HepG2 (cell line): ENCODE results near the gene GIN1. TPM values are rescaled to one million over a fixed set of nuclear protein-coding genes. Genes with fewer than 3 reads are reported as not detected.
A peak's percentile ranks its signal among the peaks of the same experiment; 100 is the strongest.

ENCODE experiments used
- BCL6 ChIP-seq: IDR thresholded peaks from 2 replicates; pipeline ENCODE4 v1.6.1; 2016; ENCODE audit warnings: missing genetic modification reagents, missing compliant biosample characterization
- CHCHD3 ChIP-seq: sonication (generic); formaldehyde crosslinking; IDR thresholded peaks from 2 replicates; pipeline ENCODE4 v1.8.0; 2022; ENCODE audit warnings: mild to moderate bottlenecking, missing genetic modification reagents, moderate library complexity
- IKZF4 ChIP-seq: sonication (generic); formaldehyde crosslinking; IDR thresholded peaks from 2 replicates; pipeline ENCODE4 v1.5.1; 2020; ENCODE audit warnings: borderline replicate concordance, mild to moderate bottlenecking, low read depth, missing genetic modification reagents; ENCODE audit errors: not compliant biosample characterization
- MEIS2 ChIP-seq: sonication (generic); formaldehyde crosslinking; IDR thresholded peaks from 2 replicates; pipeline ENCODE4 v1.9.0; 2021; ENCODE audit warnings: mild to moderate bottlenecking, missing genetic modification reagents
- MYNN ChIP-seq: sonication (generic); formaldehyde crosslinking; IDR thresholded peaks from 2 replicates; pipeline ENCODE4 v1.4.0; 2020; ENCODE audit warnings: mild to moderate bottlenecking, low read depth, missing genetic modification reagents
- NFYC ChIP-seq: IDR thresholded peaks from 2 replicates; pipeline ENCODE4 v1.6.1; 2016; ENCODE audit warnings: missing genetic modification reagents, missing compliant biosample characterization
- RCOR2 ChIP-seq: IDR thresholded peaks from 2 replicates; pipeline ENCODE4 v1.6.1; 2016; ENCODE audit warnings: missing biosample characterization, missing genetic modification reagents
- REST ChIP-seq, 2 experiments: IDR thresholded peaks; 2 replicates each; pipeline ENCODE4 v1.6.1; 2011 to 2012; ENCODE audit warnings: low read length in 2 of 2, borderline replicate concordance in 1 of 2, low read depth in 1 of 2, mild to moderate bottlenecking in 1 of 2, moderate library complexity in 1 of 2
- SMC3 ChIP-seq: IDR thresholded peaks from 2 replicates; pipeline ENCODE4 v1.6.1; 2011; ENCODE audit warnings: low read length, improper control_type of control experiment
- SNAI1 ChIP-seq: sonication (generic); formaldehyde crosslinking; IDR thresholded peaks from 2 replicates; pipeline ENCODE4 v1.5.0; 2020; ENCODE audit warnings: mild to moderate bottlenecking, missing genetic modification reagents, borderline replicate concordance
- SNAPC5 ChIP-seq: sonication (generic); formaldehyde crosslinking; IDR thresholded peaks from 2 replicates; pipeline ENCODE4 v1.8.1; 2023; ENCODE audit warnings: mild to moderate bottlenecking, missing genetic modification reagents, borderline replicate concordance
- YEATS2 ChIP-seq: sonication (generic); formaldehyde crosslinking; IDR thresholded peaks from 2 replicates; pipeline ENCODE4 v1.4.0; 2020; ENCODE audit warnings: missing genetic modification reagents, borderline replicate concordance
- ZBTB33 ChIP-seq: sonication (generic); formaldehyde crosslinking; IDR thresholded peaks from 2 replicates; pipeline ENCODE4 v1.4.0; 2020; ENCODE audit warnings: missing genetic modification reagents
- ZKSCAN5 ChIP-seq: sonication (generic); formaldehyde crosslinking; IDR thresholded peaks from 2 replicates; pipeline ENCODE4 v1.5.1; 2020; ENCODE audit warnings: mild to moderate bottlenecking, missing genetic modification reagents
- ZMYM2 ChIP-seq: sonication (generic); formaldehyde crosslinking; IDR thresholded peaks from 2 replicates; pipeline ENCODE4 v1.8.0; 2022; ENCODE audit warnings: mild to moderate bottlenecking, missing genetic modification reagents
- ZNF260 ChIP-seq: sonication (generic); formaldehyde crosslinking; IDR thresholded peaks from 2 replicates; pipeline ENCODE4 v1.4.0; 2020; ENCODE audit warnings: missing genetic modification reagents, low read depth, mild to moderate bottlenecking, borderline replicate concordance
- ZNF337 ChIP-seq: sonication (generic); formaldehyde crosslinking; IDR thresholded peaks from 2 replicates; pipeline ENCODE4 v1.5.1; 2020; ENCODE audit warnings: missing genetic modification reagents, low read depth, mild to moderate bottlenecking, borderline replicate concordance
- ZNF672 ChIP-seq: sonication (generic); formaldehyde crosslinking; IDR thresholded peaks from 2 replicates; pipeline ENCODE4 v1.8.1; 2022; ENCODE audit warnings: missing genetic modification reagents
- polyA plus RNA-seq, 8 experiments: library from polyadenylated mRNA; depleted of rRNA in 3 of 8; stranded (reverse) in 7 of 8; unstranded in 1 of 8; fragments of >200 nt; fragmentation: Illumina TruSeq in 4 of 8; extraction: Trizol in 4 of 8; gene quantifications; 2 replicates each; pipeline versions ENCODE4 v1.2.1 to v1.2.3, GENCODE V29; 2011 to 2016; ENCODE audit warnings: low read depth in 4 of 8, missing spikeins in 1 of 8, mixed read lengths in 1 of 8; ENCODE audit not compliant: insufficient read depth in 1 of 8
- total RNA-seq, 5 experiments: library from RNA; depleted of rRNA; stranded (reverse); fragments of >200 nt; fragmentation: Illumina TruSeq; extraction: Trizol; gene quantifications; 2 replicates each; pipeline ENCODE4 v1.2.3, GENCODE V29; 2016; ENCODE audit warnings: low read depth in 1 of 5
- TF ChIP-seq, protein P1 (sequence below): IDR thresholded peaks from 2 replicates; pipeline ENCODE4 v1.6.1; 2018; ENCODE audit warnings: missing genetic modification reagents, mild to moderate bottlenecking, missing compliant biosample characterization
- TF ChIP-seq, protein P2 (sequence below): IDR thresholded peaks from 2 replicates; pipeline ENCODE4 v1.6.1; 2016; ENCODE audit warnings: low read depth, borderline replicate concordance
- TF ChIP-seq, protein P3 (sequence below): IDR thresholded peaks from 2 replicates; pipeline ENCODE4 v1.6.1; 2016; ENCODE audit warnings: mild to moderate bottlenecking, missing biosample characterization, missing genetic modification reagents

GIN1 gene
- total and polyA plus RNA-seq, 2 of the 13 experiments (the other 11 are each of a cell fraction or from before 2014, with no cell fraction given), result 1.7 to 7.7 TPM

- TF ChIP-seq CHCHD3 (CRISPR knock-in tag) (no peak), MEIS2 (peak; percentile 52; the same call in 1 of the 2 replicates), ZBTB33 (no peak), SNAPC5 (peak; percentile 76; the same call in 1 of the 2 replicates), ZNF260 (CRISPR knock-in tag) (no peak), ZMYM2 (CRISPR knock-in tag) (0 out of 2 replicates have a peak, but pooled peaks have one; percentile 32), ZNF337 (CRISPR knock-in tag) (no peak), IKZF4 (peak; percentile 68), NFYC (CRISPR knock-in tag) (peak; percentile 54), SMC3 (no peak), MYNN (CRISPR knock-in tag) (no peak), ZKSCAN5 (CRISPR knock-in tag) (no peak), RCOR2 (CRISPR knock-in tag) (no peak), YEATS2 (peak; percentile 95; the same call in 1 of the 2 replicates), BCL6 (CRISPR knock-in tag) (peak; percentile 54; the same call in 1 of the 2 replicates), SNAI1 (CRISPR knock-in tag) (no peak), REST (IDR thresholded peaks at IDR 0.05; ENCODE audit: borderline replicate concordance in 1 of 2, low read depth in 1 of 2, low read length in 2 of 2) (peak in 1 of 2 experiments; percentile 32; a peak in 1 of 4 replicates), ZNF672 (no peak)
- TF ChIP-seq, protein P1, sequence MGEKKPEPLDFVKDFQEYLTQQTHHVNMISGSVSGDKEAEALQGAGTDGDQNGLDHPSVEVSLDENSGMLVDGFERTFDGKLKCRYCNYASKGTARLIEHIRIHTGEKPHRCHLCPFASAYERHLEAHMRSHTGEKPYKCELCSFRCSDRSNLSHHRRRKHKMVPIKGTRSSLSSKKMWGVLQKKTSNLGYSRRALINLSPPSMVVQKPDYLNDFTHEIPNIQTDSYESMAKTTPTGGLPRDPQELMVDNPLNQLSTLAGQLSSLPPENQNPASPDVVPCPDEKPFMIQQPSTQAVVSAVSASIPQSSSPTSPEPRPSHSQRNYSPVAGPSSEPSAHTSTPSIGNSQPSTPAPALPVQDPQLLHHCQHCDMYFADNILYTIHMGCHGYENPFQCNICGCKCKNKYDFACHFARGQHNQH (CRISPR knock-in tag), result peak; percentile 94
- TF ChIP-seq, protein P2, sequence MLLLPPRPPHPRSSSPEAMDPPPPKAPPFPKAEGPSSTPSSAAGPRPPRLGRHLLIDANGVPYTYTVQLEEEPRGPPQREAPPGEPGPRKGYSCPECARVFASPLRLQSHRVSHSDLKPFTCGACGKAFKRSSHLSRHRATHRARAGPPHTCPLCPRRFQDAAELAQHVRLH (CRISPR knock-in tag), result peak; percentile 90; the same call in 1 of the 2 replicates
- TF ChIP-seq, protein P3, sequence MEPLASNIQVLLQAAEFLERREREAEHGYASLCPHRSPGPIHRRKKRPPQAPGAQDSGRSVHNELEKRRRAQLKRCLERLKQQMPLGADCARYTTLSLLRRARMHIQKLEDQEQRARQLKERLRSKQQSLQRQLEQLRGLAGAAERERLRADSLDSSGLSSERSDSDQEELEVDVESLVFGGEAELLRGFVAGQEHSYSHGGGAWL (CRISPR knock-in tag), result no peak; the same call in 1 of the 2 replicates
Observed at GRCh38 chr5:103119765-103120606, at the start of gene GIN1, which contains the start of gene PPIP5K2 (continued).
